Esophagus squamous epithelium (tissue), 5 donors: Measurements from ENCODE around the gene SGTA. TPM values are rescaled to one million over a fixed set of nuclear protein-coding genes. Genes with fewer than 3 reads are reported as not detected.

ENCODE experiments used
- DNase-seq: peaks from one replicate; lab custom pipeline; 2025; lab: John Stamatoyannopoulos, UW
- H3K27ac ChIP-seq, 4 donors: fragments of 200-600 bp; sonication (generic); one replicate each; pipeline ENCODE4 v1.5.1; 2016 to 2019; ENCODE audit warnings: mild to moderate bottlenecking in 1 of 4
- H3K27me3 ChIP-seq, 4 donors: fragments of 200-600 bp; sonication (generic); 1 replicate in 3 of 4; 2 replicates in 1 of 4; pipeline versions ENCODE4 v1.5.1 to v1.6.0; 2017 to 2021; ENCODE audit warnings: antibody characterized with exemption in 1 of 4
- H3K36me3 ChIP-seq, 3 donors: fragments of 200-600 bp; sonication (generic); one replicate each; pipeline ENCODE4 v1.5.1; 2016 to 2019
- H3K4me1 ChIP-seq, 3 donors: fragments of 200-600 bp; sonication (generic); one replicate each; pipeline ENCODE4 v1.5.1; 2017 to 2019
- H3K4me3 ChIP-seq, 4 donors: fragments of 200-600 bp; sonication (generic); 1 replicate in 3 of 4; 2 replicates in 1 of 4; pipeline ENCODE4 v1.5.1; 2016 to 2019; ENCODE audit warnings: mild to moderate bottlenecking in 2 of 4, moderate library complexity in 1 of 4
- H3K9me3 ChIP-seq, 3 donors: fragments of 200-600 bp; sonication (generic); one replicate each; pipeline ENCODE4 v1.5.1; 2016 to 2019
- POLR2A ChIP-seq, 4 donors: fragments of 450-650 bp; IDR thresholded peaks; one replicate each; pipeline ENCODE4 v1.6.1; 2017; ENCODE audit warnings: antibody characterized with exemption in 4 of 4, mild to moderate bottlenecking in 4 of 4, moderate library complexity in 3 of 4
- WGBS, 2 donors: methylation state at CpG; one replicate each; pipeline ENCODE4 v1.1.5; 2018; 5-methylcytosine and 5-hydroxymethylcytosine counted together
- intact Hi-C: fragments of 100-400 bp; cut with DNase I; formaldehyde crosslinking; loops from one replicate; pipeline ENCODE4 v1.15.0; 2022
- total RNA-seq, 4 donors: library from RNA; depleted of rRNA; stranded (reverse); fragments of >200 nt; gene quantifications; one replicate each; pipeline ENCODE4 v1.1.0, GENCODE V29; 2016
- TF ChIP-seq, protein P1 (sequence below), 6 experiments: fragments of 450-650 bp in 4 of 6; fragments of 200-600 bp in 2 of 6; sonication (generic) in 2 of 6; IDR thresholded peaks; one replicate each; pipeline ENCODE4 v1.5.1; 2016 to 2019; ENCODE audit warnings: antibody characterized with exemption in 6 of 6, mild to moderate bottlenecking in 4 of 6, moderate library complexity in 4 of 6
- donor health status: DM: yes; HTN: yes; CAD: no.

Gene SGTA
- total RNA-seq, 4 donors from 2014 or later: 30.6 to 45.0 (median 42.8) TPM

DNA sequence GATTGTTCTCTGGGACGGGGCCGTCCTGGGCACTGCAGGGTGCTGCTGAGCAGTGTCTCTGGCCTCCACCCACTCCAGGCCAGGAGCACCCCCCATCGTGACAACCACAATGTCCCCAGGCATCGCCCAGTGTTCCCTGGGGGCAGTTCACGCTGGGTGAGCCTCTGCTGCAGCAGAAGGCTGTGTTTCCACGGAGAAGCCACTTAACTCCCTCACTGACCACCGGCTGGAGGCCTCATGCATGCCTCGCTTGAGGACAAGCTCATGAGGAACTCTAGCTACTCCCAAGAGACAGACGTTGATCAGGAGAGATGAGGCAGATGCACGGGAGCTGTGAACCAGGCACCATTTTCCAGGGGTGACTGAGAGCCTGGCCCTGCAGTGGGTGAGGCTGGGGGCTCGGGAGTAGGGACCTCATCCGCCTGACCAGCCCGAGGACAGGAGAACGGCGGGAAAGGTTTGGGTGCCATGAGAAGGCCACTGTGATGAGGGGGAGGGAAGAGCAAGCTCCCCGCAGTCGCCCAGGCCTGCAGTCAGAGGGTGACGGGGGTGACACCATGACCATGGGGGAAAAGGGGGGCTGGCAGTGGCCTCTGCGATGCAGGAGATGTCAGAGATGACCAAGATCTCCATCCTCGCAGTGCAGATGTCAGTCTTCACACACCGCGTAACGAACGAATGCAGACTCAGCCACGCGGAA lies 48.3 kb downstream of the SGTA start:
- 70 to 86% methylated on average over 12 to 22 of the region's 26 CpGs for WGBS, 2 donors
- peaks cover 0 to 51% (median 6%) of the 10 kb centered on the region in 3 donors for H3K36me3 ChIP-seq

DNA sequence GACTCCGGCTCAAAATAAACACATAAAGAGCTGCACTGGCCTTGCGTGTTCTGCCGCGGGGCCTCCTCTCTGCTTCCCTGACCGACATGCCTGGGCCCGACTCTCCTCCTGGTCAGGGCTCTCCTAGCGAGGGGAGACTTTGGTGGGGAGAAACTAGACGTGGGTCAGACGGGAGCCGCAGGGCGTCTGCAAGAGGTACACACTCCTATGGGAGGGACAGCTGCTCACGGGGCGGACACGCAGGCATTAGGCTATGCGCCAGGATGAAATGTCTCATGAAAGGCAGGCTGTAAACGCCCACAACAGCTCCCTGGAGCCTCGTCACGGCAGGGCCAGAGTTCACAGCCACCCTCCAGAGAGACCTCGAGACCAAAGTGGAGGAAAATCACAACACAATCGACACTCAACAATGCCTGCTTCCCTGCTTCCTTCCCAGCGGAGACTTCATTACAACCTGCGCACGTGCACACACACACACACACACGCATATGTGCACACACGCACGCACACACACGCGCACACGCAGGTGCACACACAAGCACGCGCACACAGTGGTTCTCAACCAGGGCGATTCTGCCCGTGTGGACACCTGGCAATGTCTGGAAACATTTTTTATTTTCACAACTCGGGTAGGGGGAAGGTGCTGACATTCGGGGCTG lies 49.0 kb downstream of the SGTA start:
- WGBS, 2 donors: 68 to 76% methylated on average over 23 to 26 of the region's 35 CpGs

More for the DNA sequence above, 48.3 kb downstream of the SGTA start:
- H3K27ac ChIP-seq: no peak overlapping the region
- TF ChIP-seq, protein P1, sequence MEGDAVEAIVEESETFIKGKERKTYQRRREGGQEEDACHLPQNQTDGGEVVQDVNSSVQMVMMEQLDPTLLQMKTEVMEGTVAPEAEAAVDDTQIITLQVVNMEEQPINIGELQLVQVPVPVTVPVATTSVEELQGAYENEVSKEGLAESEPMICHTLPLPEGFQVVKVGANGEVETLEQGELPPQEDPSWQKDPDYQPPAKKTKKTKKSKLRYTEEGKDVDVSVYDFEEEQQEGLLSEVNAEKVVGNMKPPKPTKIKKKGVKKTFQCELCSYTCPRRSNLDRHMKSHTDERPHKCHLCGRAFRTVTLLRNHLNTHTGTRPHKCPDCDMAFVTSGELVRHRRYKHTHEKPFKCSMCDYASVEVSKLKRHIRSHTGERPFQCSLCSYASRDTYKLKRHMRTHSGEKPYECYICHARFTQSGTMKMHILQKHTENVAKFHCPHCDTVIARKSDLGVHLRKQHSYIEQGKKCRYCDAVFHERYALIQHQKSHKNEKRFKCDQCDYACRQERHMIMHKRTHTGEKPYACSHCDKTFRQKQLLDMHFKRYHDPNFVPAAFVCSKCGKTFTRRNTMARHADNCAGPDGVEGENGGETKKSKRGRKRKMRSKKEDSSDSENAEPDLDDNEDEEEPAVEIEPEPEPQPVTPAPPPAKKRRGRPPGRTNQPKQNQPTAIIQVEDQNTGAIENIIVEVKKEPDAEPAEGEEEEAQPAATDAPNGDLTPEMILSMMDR (IDR thresholded peaks at IDR 0.05): no peak
- TF ChIP-seq POLR2A (IDR thresholded peaks at IDR 0.05): no peak
- H3K4me3 ChIP-seq: no peak overlapping the region
- no peaks in the 10 kb centered on the region for H3K27me3 ChIP-seq
- intact Hi-C loops: no loop called here
- H3K9me3 ChIP-seq: no peaks in the 10 kb centered on the region
- H3K4me1 ChIP-seq: peaks cover 0 to 30% (median 10%) of the 10 kb centered on the region in 3 donors
- no peak for DNase-seq

DNA sequence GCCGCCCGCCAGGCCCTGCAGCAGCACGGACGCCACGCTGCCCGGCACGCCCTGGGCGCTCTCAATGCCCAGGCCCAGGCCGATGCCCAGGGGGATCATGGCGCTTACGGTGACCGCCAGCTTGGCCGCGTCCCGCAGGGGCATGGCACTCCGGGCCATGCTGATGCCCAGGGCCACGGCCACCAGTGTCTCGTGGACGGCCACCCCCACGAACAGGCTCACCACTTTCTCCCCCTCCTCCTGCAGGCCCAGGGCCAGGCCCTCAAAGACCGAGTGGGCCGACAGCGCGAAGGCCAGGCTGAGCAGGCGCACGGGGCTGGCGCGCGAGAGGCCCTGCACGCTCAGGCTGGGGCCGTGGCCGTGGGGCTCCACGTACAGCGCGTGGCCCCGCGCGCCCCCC lies 50.2 kb downstream of the SGTA start:
- DNase-seq: no peak
- Histone ChIP-seq H3K36me3 (peaks cover 0 to 51% (median 6%) of the 10 kb centered on the region in 3 donors), H3K4me3 (no peak overlapping the region), H3K27ac (no peak overlapping the region), H3K27me3 (peaks cover 0 to 11% (median 0%) of the 10 kb centered on the region in 4 donors), H3K4me1 (peaks cover 0 to 12% (median 0%) of the 10 kb centered on the region in 3 donors), H3K9me3 (no peaks in the 10 kb centered on the region)
- WGBS, 2 donors: no CpG with 5 or more reads among the region's 38 CpGs
- no peak for TF ChIP-seq POLR2A (IDR thresholded peaks at IDR 0.05)
- TF ChIP-seq, protein P1 (IDR thresholded peaks at IDR 0.05): no peak
- intact Hi-C loops: no loop called here

More for the DNA sequence above, 49.0 kb downstream of the SGTA start:
- Histone ChIP-seq H3K9me3 (no peaks in the 10 kb centered on the region), H3K4me3 (no peak overlapping the region), H3K4me1 (peaks cover 0 to 23% (median 6%) of the 10 kb centered on the region in 3 donors), H3K36me3 (peaks cover 0 to 51% (median 6%) of the 10 kb centered on the region in 3 donors), H3K27me3 (no peaks in the 10 kb centered on the region), H3K27ac (no peak overlapping the region)
- TF ChIP-seq, protein P1 (IDR thresholded peaks at IDR 0.05): no peak
- TF ChIP-seq POLR2A (IDR thresholded peaks at IDR 0.05): no peak
- DNase-seq: no peak
- intact Hi-C loops: no loop called here

DNA sequence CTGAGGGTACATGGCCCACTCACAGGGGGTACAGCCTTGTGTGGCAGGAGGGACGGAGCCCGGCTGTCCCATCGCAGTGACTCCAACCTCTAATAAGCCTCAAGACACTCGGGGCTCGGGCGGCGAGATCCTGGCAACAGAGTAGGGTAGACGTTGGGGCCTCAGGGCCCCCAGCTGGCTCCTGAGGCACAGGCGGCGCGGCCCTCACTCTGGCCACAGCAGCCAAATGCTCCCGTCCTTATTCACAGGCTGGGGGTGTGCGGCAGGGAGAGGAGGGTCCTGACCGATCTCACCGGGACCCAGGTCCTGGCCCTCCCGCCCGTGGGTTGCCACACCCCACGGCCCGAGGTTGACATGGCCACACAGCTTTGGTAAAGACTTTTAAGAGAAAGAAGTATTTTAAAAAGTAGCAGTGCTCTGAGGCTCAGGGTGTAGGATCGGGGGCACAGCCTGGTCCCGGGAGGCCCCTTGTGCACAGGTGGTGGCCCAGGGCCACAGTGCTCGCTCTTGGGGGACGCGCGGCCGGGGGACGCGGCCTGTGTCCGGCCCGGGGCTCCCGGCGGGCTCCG lies 50.8 kb downstream of the SGTA start:
- H3K4me3 ChIP-seq: no peak overlapping the region
- H3K27ac ChIP-seq: no peak overlapping the region
- WGBS, 2 donors: 98% methylated on average over 9 of the region's 33 CpGs; no CpG with 5 or more reads in 1 of the 2 donors
- no peak for DNase-seq
- H3K4me1 ChIP-seq: peaks cover 0 to 15% (median 2%) of the 10 kb centered on the region in 3 donors
- H3K9me3 ChIP-seq: no peaks in the 10 kb centered on the region
- intact Hi-C loops: no loop called here
- H3K27me3 ChIP-seq: peaks cover 0 to 18% (median 1%) of the 10 kb centered on the region in 4 donors
- H3K36me3 ChIP-seq: peaks cover 0 to 51% (median 6%) of the 10 kb centered on the region in 3 donors
- TF ChIP-seq POLR2A (IDR thresholded peaks at IDR 0.05): no peak
- TF ChIP-seq, protein P1 (IDR thresholded peaks at IDR 0.05): no peak
